Neural progenitor cell (in vitro differentiated cells): ENCODE measurements around the gene HSF4. TPM values are rescaled to one million over a fixed set of nuclear protein-coding genes. Genes with fewer than 3 reads are reported as not detected.

Experiments
- DNase-seq: peaks from one replicate; pipeline ENCODE4 v3.0.0-alpha.2; 2016; ENCODE audit warnings: low spot score
- H2AFZ ChIP-seq: fragments of 200-600 bp; sonication (generic); replicated peaks from 2 replicates; pipeline ENCODE4 v1.6.1; 2016; ENCODE audit warnings: antibody characterized with exemption
- H3F3A ChIP-seq: fragments of 200-600 bp; sonication (generic); 2 replicates; pipeline ENCODE4 v1.6.1; 2016; ENCODE audit warnings: antibody characterized with exemption, low read depth
- H3K27ac ChIP-seq: fragments of 200-600 bp; sonication (generic); 2 replicates; pipeline ENCODE4 v1.5.1; 2016; ENCODE audit warnings: mild to moderate bottlenecking
- H3K27me3 ChIP-seq: fragments of 200-600 bp; sonication (generic); 2 replicates; pipeline ENCODE4 v1.6.1; 2016; ENCODE audit warnings: mild to moderate bottlenecking, moderate library complexity
- H3K36me3 ChIP-seq: fragments of 200-600 bp; sonication (generic); 2 replicates; pipeline ENCODE4 v1.5.1; 2016
- H3K4me1 ChIP-seq: fragments of 200-600 bp; sonication (generic); 2 replicates; pipeline ENCODE4 v1.6.1; 2016; ENCODE audit warnings: mixed run types
- H3K4me2 ChIP-seq: fragments of 200-600 bp; sonication (generic); 2 replicates; pipeline ENCODE4 v1.6.1; 2016
- H3K4me3 ChIP-seq: fragments of 200-600 bp; sonication (generic); 2 replicates; pipeline ENCODE4 v1.5.1; 2016
- H3K79me2 ChIP-seq: fragments of 200-600 bp; sonication (generic); 2 replicates; pipeline ENCODE4 v1.6.1; 2016; ENCODE audit warnings: low read depth
- H3K9ac ChIP-seq: fragments of 200-600 bp; sonication (generic); 2 replicates; pipeline ENCODE4 v1.6.1; 2016
- H3K9me3 ChIP-seq: fragments of 200-600 bp; sonication (generic); 2 replicates; pipeline ENCODE4 v1.5.1; 2016; ENCODE audit warnings: low read depth
- H4K20me1 ChIP-seq: fragments of 200-600 bp; sonication (generic); 2 replicates; pipeline ENCODE4 v1.6.1; 2016; ENCODE audit warnings: low read depth
- H3K27ac Mint-ChIP-seq: 3 replicates; pipeline ENCODE4 v1.8.0; 2021; ENCODE audit warnings: mixed read lengths
- H3K27me3 Mint-ChIP-seq: 2 replicates; pipeline ENCODE4 v1.8.0; 2022; ENCODE audit warnings: low read depth, mild to moderate bottlenecking, inconsistent platforms, moderate library complexity, mixed read lengths; ENCODE audit not compliant: insufficient read depth
- H3K36me3 Mint-ChIP-seq: 3 replicates; pipeline ENCODE4 v1.8.0; 2021; ENCODE audit warnings: mixed read lengths
- H3K4me1 Mint-ChIP-seq: 3 replicates; pipeline ENCODE4 v1.8.0; 2021; ENCODE audit warnings: mixed read lengths
- H3K4me3 Mint-ChIP-seq: 3 replicates; pipeline ENCODE4 v1.8.0; 2021; ENCODE audit warnings: mild to moderate bottlenecking, moderate library complexity, mixed read lengths
- H3K9me3 Mint-ChIP-seq: 3 replicates; pipeline ENCODE4 v1.8.0; 2020; ENCODE audit warnings: mixed read lengths
- EZH2 ChIP-seq: fragments of 200-600 bp; sonication (generic); IDR thresholded peaks from 2 replicates; pipeline ENCODE4 v1.6.1; 2017; ENCODE audit warnings: antibody characterized with exemption, mild to moderate bottlenecking, moderate library complexity
- EZH2phosphoT487 ChIP-seq: fragments of 200-600 bp; sonication (generic); IDR thresholded peaks from 2 replicates; pipeline ENCODE4 v1.6.1; 2017; ENCODE audit warnings: antibody characterized with exemption
- total RNA-seq: library from RNA; depleted of rRNA; stranded (reverse); fragments of >200 nt; gene quantifications from 2 replicates; pipeline ENCODE4 v1.2.3, GENCODE V29; 2015; ENCODE audit warnings: low replicate concordance
- TF ChIP-seq, protein P1 (sequence below): fragments of 200-600 bp; sonication (generic); IDR thresholded peaks from 2 replicates; pipeline ENCODE4 v1.5.1; 2017; ENCODE audit warnings: antibody characterized with exemption, mild to moderate bottlenecking

The HSF4 gene
- total RNA-seq, 1 donor from 2014 or later, result not detected

GRCh38 chr16:67165121-67166078, 855 bp downstream of the HSF4 start:
- peak overlapping the region; percentile 11 for H3K4me3 ChIP-seq
- Mint-ChIP-seq H3K36me3 (no peaks in the 10 kb centered on the region), H3K27ac (no peak overlapping the region), H3K4me3 (no peak overlapping the region), H3K27me3 (peaks cover 70% of the 10 kb centered on the region), H3K4me1 (peaks cover 8% of the 10 kb centered on the region), H3K9me3 (no peaks in the 10 kb centered on the region)
- peak; percentile 70 for DNase-seq
- H3K27me3 ChIP-seq, result peaks cover 100% of the 10 kb centered on the region
- no peaks in the 10 kb centered on the region for H3K36me3 ChIP-seq
- no peaks in the 10 kb centered on the region for H3K79me2 ChIP-seq
- H2AFZ ChIP-seq, result no peak overlapping the region
- H3K27ac ChIP-seq, result no peak overlapping the region
- H3F3A ChIP-seq, result peaks cover 21% of the 10 kb centered on the region
- H3K4me2 ChIP-seq, result peak overlapping the region; percentile 4
- no peak overlapping the region for H3K9ac ChIP-seq
- no peaks in the 10 kb centered on the region for H3K9me3 ChIP-seq
- no peaks in the 10 kb centered on the region for H3K4me1 ChIP-seq
- peaks cover 47% of the 10 kb centered on the region for H4K20me1 ChIP-seq
- TF ChIP-seq, protein P1, sequence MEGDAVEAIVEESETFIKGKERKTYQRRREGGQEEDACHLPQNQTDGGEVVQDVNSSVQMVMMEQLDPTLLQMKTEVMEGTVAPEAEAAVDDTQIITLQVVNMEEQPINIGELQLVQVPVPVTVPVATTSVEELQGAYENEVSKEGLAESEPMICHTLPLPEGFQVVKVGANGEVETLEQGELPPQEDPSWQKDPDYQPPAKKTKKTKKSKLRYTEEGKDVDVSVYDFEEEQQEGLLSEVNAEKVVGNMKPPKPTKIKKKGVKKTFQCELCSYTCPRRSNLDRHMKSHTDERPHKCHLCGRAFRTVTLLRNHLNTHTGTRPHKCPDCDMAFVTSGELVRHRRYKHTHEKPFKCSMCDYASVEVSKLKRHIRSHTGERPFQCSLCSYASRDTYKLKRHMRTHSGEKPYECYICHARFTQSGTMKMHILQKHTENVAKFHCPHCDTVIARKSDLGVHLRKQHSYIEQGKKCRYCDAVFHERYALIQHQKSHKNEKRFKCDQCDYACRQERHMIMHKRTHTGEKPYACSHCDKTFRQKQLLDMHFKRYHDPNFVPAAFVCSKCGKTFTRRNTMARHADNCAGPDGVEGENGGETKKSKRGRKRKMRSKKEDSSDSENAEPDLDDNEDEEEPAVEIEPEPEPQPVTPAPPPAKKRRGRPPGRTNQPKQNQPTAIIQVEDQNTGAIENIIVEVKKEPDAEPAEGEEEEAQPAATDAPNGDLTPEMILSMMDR, result no peak
- TF ChIP-seq EZH2, result peak; percentile 100
- peak; percentile 97 for TF ChIP-seq EZH2phosphoT487

- Histone ChIP-seq H4K20me1 (peaks cover 45% of the 10 kb centered on the region), H3K4me3 (no peak overlapping the region), H3K27me3 (peaks cover 100% of the 10 kb centered on the region), H3K27ac (no peak overlapping the region), H3F3A (peaks cover 22% of the 10 kb centered on the region), H3K4me2 (no peak overlapping the region), H3K9me3 (no peaks in the 10 kb centered on the region), H3K36me3 (no peaks in the 10 kb centered on the region), H3K9ac (no peak overlapping the region), H3K79me2 (no peaks in the 10 kb centered on the region), H2AFZ (no peak overlapping the region), H3K4me1 (peaks cover 4% of the 10 kb centered on the region)
- Mint-ChIP-seq H3K4me3 (peak overlapping the region; percentile 21), H3K27me3 (peaks cover 68% of the 10 kb centered on the region), H3K4me1 (peaks cover 10% of the 10 kb centered on the region), H3K36me3 (no peaks in the 10 kb centered on the region), H3K27ac (no peak overlapping the region), H3K9me3 (no peaks in the 10 kb centered on the region)
- no peak for DNase-seq
- TF ChIP-seq, protein P1, result no peak
- no peak for TF ChIP-seq EZH2phosphoT487
- TF ChIP-seq EZH2, result no peak
These were observed 1.6 kb downstream of the HSF4 start for GRCh38 chr16:67166110-67166547.

DNA sequence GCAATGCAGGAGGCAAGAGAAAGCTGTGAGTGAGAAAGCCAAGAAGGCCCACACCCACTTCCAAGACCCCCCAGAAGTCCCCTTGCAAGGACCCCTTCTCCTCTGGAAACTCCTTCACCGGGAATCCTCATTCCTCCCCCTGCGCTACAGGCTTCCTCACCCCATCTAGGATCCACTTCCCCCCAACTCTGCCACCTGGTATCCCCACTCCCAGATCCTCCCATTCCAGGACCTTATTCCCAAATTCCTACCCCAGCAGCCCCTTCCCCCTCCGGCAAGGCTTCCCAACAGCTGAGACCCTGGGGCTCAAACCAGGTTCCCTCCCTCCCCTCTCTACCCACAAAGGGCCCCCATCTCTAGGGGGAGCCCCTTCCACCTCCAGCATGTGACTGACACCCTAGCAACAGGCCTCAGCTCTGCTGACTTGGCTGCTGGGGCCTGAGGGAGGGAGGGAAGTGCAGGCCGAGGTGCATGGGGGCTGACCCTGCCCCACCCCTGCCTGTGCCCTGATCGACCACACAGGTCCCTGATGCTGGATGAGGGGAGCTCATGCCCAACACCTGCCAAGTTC, 2.1 kb downstream of the HSF4 start:
- H3K36me3 ChIP-seq, result no peaks in the 10 kb centered on the region
- no peak overlapping the region for H2AFZ ChIP-seq
- H3K9me3 ChIP-seq, result no peaks in the 10 kb centered on the region
- peaks cover 27% of the 10 kb centered on the region for H3F3A ChIP-seq
- H3K4me1 Mint-ChIP-seq, result peaks cover 12% of the 10 kb centered on the region
- H3K9ac ChIP-seq, result no peak overlapping the region
- no peak for DNase-seq
- TF ChIP-seq EZH2phosphoT487, result no peak
- TF ChIP-seq, protein P1, result no peak
- no peak for TF ChIP-seq EZH2
- H3K36me3 Mint-ChIP-seq, result no peaks in the 10 kb centered on the region
- peaks cover 68% of the 10 kb centered on the region for H3K27me3 Mint-ChIP-seq
- no peak overlapping the region for H3K4me3 ChIP-seq
- no peak overlapping the region for H3K4me2 ChIP-seq
- no peaks in the 10 kb centered on the region for H3K79me2 ChIP-seq
- peaks cover 7% of the 10 kb centered on the region for H3K4me1 ChIP-seq
- no peak overlapping the region for H3K27ac Mint-ChIP-seq
- no peak overlapping the region for H3K27ac ChIP-seq
- peaks cover 39% of the 10 kb centered on the region for H4K20me1 ChIP-seq
- no peaks in the 10 kb centered on the region for H3K9me3 Mint-ChIP-seq
- peaks cover 100% of the 10 kb centered on the region for H3K27me3 ChIP-seq
- H3K4me3 Mint-ChIP-seq, result peak overlapping the region; percentile 21
